GM19455 (cell line): Measurements from ENCODE around the gene EVA1C.
"Not testable (repeated sequence)": the region's sequence is repeated elsewhere in the genome, so short reads cannot be mapped to it uniquely, and the experiment has no call there.

Experiments used
- ATAC-seq: cut with Tn5 transposase; IDR thresholded peaks from one replicate; pipeline ENCODE4 v1.9.1; 2021; ENCODE audit not compliant: unreplicated experiment

The EVA1C gene

DNA sequence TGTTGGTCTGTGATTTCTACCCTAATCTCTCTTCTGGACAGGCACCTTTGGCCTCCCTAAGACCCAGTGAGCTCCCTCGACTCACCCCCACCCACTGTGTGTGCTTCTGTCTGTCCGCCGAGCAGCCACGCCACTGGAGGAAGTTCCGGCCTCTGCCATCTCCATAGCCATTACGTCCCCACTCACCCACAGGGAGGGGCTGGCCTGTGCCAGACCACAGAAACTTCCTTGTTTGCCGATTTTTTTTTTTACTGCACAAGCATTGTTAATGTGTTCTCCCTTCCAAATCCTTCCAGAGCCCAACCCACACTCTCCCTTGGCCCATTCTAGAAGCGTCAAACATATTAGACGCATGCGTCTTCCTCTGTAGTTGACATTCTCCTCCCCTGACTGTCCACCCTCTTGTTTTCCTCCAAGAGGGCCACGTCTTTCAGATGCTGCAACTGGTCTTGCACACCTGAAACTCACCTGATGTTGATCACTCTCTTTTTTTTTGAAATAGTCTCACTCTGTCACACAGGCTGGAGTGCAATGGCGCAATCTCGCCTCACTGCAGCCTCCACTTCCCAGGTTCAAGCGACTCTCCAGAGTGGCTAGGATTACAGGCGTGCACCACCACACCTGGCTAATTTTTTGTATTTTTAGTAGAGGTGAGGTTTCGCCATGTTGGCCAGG lies 72.3 kb downstream of the EVA1C start:
- no peak for ATAC-seq

DNA sequence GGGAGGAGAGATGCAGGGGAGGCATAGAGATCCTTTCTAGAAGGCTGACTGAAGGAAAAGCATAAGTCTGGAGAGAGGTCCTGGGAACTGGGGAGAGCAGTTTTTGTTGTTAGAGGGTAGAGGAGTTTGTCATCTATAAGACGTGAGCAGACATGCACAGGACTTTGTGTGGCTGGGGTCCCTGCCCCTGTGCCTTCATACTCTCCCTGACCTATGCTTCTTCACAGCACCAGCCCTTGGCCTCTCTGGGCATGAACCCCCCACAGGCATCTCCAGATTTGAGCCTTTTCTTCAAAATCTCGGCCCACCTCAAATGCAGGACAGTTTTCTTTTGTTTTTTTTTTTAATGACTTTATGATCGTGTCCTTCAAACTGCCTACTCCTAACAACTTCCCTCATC lies 79.9 kb downstream of the EVA1C start:
- ATAC-seq: no peak

DNA sequence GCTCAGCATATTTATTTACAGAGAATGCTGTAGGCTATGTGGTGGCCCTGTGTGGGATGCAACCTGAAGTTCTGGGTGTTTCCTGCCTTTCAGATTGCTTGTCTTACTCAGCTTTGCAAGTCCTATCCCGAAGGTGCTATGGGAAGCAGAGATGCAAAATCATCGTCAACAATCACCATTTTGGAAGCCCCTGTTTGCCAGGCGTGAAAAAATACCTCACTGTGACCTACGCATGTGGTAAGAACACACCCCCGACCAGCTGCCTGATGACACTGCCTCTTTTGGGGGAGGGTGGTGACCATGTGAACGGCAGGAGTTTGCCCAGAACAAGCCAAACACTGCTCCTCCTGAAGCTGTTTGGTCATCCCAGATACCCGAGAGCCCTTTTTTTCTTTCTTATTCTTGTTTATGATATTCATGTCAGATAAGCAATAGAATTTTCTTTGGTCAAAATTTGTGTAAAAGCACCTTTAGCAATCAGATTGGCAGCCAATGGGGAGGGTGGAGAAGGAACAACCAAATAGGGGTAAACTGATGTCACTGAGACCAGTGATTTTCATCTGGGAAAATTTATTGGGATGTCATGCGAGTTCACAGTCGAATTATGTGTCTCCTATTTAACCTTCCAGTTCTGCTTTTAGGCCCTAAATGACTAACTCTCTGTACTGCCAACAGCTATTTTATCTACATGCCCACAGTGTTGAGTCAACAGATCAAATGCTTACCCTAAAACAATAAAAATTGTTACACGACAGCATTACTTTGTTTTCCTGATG lies 82.6 kb downstream of the EVA1C start:
- ATAC-seq: no peak

DNA sequence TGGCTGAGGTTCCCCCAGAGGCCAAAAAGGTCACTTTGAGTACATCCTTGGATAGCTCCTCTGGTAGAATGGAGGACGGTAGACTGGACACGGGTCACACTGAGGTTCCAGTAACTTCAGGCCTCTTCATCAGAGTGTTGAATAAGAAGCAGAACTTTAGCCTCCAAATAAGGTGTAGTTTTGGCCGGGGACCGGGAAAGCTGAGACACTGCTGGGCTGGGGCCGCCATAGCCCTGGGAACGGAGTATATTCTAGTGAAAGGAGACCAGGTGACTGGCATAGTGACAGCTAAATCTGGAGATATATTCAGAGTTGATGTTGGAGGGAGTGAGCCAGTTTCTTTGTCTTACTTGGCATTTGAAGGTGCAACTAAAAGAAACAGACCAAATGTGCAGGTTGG lies 84.1 kb downstream of the EVA1C start:
- ATAC-seq: no peak

GRCh38 chr21:32499249-32500055 lies 86.9 kb downstream of the EVA1C start:
- no peak for ATAC-seq

DNA sequence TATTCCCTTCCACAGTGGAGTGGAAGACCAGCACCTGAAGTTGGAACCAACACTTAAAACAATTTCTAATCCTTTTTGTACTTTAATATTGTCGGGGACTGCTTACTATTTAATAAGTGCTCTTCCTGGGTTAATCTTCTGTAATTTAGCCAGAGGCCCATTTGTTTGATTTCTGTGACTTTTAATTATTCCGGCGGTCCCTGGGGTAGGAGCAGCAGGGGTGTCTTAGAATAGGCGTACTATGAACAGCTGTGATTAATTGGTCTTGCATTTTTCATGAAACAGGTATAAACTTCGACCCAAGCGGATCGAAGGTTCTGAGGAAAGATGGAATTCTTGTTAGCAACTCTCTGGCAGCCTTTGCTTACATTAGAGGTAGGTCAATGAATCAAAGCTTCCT lies 91.1 kb downstream of the EVA1C start:
- not testable (repeated sequence) for ATAC-seq

- ATAC-seq: not testable (repeated sequence)
Observed at GRCh38 chr21:32505767-32506166, 93.3 kb downstream of the EVA1C start.

DNA sequence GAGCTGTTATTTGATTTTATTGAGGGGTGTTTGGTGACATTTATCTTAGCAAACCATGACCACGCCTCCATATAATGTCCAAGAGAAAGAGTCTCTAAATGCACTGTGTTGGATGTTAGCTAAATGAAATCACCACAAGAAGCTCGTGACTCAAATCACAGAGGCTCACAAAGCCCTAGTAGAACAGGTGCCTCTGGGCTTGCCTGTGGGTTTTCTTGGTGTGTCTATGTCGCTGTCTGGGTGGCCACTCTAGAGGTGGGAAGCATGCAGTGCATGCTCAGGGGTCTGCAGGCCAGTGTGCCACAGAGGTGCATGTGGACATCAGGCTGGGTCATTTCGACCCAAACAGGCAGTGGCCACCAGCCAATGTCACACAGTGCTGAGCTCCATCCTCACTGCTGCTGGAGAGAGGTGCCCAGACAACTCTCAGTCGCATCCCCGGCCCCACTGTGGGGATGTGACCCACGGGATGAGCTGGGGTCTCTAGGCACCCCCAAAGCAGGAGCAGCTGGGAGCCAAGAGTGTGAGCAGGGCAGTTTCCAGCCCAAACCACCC lies 94.0 kb downstream of the EVA1C start:
- ATAC-seq: not testable (repeated sequence)

DNA sequence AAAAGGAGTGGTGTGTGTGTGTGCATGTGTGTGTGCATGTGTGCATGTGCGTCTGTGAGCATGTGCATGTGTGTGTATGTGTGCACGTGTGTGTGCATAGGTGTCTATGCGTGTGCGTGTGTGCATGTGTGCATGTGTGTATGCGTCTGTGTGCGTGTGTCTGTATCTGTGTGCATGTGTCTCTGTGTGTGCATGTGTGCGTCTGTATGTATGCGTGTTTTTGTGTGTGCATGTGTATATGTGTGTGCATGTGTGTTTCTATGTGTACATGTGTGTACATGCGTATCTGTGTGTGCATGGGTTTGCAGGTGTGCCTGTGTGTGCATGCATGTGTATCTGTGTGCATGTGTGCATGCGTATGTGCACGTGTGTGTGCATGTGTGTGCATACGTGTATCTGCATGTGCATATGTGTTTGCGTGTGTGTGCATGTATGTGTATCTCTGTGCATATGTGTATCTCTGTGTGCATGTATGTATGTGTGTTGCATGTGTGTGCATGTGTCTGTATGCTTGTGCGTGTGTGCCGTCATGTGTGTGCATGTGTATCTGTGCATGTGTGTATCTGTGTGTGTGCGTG lies 94.9 kb downstream of the EVA1C start:
- ATAC-seq: no peak

DNA sequence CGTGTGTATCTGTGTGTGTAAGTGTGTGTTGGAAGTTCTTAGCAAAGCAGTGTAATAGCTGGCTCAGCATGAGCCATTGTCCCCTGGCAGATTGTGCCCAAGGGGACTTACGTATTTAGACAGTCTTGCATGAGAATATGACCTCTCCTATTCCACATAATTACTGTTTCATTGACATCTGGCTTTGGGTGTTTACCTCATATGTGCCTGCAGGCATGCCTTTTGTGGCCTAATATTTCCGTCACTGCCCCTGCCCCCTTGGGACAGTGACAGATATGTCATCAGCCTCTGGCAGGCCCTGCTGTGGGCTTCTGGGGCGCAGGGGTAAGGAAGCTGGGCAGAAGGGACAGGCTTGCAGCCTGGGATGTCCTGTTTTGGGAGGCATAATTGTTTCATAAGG lies 95.5 kb downstream of the EVA1C start:
- ATAC-seq: not testable (repeated sequence)

GRCh38 chr21:32508558-32508957 lies 96.1 kb downstream of the EVA1C start:
- no peak for ATAC-seq

GRCh38 chr21:32508975-32509374 lies 96.5 kb downstream of the EVA1C start:
- not testable (repeated sequence) for ATAC-seq

DNA sequence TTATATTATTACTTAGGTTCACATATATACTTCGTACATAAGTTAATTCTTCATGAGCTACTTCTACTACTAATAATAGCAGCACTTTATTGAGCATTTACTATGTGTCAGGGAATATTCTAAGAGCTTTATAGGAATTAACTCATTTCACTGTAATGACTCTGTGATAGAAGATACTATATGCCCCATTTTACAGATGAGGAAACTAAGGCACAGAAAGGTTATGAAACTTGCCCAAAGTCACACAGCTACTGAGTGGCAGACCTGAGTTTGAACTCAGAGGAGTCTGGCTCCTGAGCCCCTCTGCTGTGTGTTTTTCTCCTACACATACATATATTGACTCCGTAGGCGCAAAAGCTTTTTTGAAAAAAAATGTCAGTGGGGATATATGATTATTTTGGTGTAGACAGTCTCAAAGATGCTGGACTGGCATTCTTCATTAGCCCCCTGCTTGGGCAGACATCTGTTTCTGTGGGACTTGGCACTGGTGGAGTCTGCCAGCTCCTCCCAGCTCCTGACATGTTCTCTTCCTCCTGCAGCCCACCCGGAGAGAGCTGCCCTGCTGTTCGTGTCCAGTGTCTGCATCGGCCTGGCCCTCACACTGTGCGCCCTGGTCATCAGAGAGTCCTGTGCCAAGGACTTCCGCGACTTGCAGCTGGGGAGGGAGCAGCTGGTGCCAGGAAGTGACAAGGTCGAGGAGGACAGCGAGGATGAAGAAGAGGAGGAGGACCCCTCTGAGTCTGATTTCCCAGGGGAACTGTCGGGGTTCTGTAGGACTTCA lies 102.0 kb downstream of the EVA1C start:
- ATAC-seq: no peak

- ATAC-seq: no peak
Observed at GRCh38 chr21:32515874-32516273, 103.4 kb downstream of the EVA1C start.

- no peak for ATAC-seq
Observed at GRCh38 chr21:32516756-32517649, 104.5 kb downstream of the EVA1C start.

DNA sequence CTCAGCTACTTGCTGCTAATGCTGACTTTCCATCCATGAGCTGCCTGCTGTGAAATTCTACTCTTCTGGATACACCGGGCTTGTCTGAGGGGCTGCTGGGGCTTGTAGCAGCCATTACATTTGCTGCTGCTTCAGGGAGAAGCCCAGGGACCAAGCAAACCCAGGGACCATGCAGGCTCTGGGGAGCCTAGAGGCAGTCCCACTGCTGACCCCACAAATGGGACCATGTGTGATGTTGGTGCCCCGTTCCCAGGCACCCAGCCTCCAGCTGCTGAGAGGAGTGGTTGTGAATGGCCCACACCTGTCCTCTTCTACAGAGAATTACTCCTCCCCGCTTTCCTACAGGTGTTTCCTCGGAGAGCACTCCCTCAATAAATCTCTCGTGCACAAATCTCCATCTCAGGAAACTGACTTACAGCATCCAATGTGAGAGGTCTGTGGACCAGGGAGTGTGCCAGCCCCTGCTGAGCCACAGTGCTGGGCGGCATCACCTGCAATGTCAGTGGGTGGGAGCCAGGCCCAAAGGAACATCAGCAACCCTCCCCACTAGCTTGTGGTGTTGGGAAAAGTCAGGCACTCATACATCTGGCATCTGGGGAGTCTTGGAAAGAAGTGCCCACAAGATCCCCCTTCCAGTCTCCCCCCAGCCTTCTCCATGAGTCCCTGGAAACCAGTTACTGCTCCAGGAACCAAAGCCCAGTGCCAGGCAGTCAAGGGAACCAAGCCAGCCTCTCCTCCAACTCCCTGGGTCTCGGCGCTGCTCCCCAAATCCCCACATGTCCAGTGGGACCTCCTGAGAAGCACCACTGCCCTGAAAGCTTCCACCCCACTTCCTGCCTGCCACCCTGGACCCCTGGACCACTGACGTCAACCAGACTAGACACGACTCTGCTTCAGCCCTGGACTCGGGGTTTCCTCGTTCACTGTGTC lies 107.7 kb downstream of the EVA1C start:
- no peak for ATAC-seq

GRCh38 chr21:32520875-32521735 lies 108.6 kb downstream of the EVA1C start:
- ATAC-seq: no peak
